PFSK-1 (cell line): ENCODE results near the gene UHRF2.

ENCODE experiments used
- FOXP2 ChIP-seq: optimal IDR thresholded peaks from 2 replicates; pipeline ENCODE3; 2011; ENCODE audit warnings: borderline replicate concordance, control low read depth, inconsistent platforms; ENCODE audit not compliant: insufficient read depth; ENCODE audit errors: extremely low read length, extremely low read depth
- POLR2AphosphoS5 ChIP-seq: IDR thresholded peaks from 2 replicates; pipeline ENCODE4 v1.6.1; 2012; ENCODE audit warnings: low read depth, mild to moderate bottlenecking, control low read depth, low read length, moderate library complexity
- REST ChIP-seq, 2 experiments: IDR thresholded peaks; 2 replicates each; pipeline versions ENCODE4 v1.6.1 to v1.8.0; 2011 to 2012; ENCODE audit warnings: low read depth in 2 of 2, low read length in 2 of 2, control low read depth in 1 of 2, inconsistent platforms in 1 of 2, mild to moderate bottlenecking in 1 of 2, moderate library complexity in 1 of 2; ENCODE audit not compliant: insufficient read depth in 1 of 2
- SIN3A ChIP-seq: IDR thresholded peaks from 2 replicates; pipeline ENCODE4 v1.6.1; 2012; ENCODE audit warnings: mild to moderate bottlenecking, low read length, moderate library complexity, borderline replicate concordance; ENCODE audit not compliant: insufficient read depth
- TAF1 ChIP-seq: IDR thresholded peaks from 2 replicates; pipeline ENCODE4 v1.6.1; 2012; ENCODE audit warnings: low read length, control low read depth, borderline replicate concordance; ENCODE audit not compliant: insufficient read depth

The UHRF2 gene

GRCh38 chr9:6450641-6451375, 37.8 kb downstream of the UHRF2 start:
- TF ChIP-seq FOXP2 (no peak), TAF1 (no peak), REST (IDR thresholded peaks at IDR 0.05; ENCODE audit: insufficient read depth in 1 of 2, low read depth in 2 of 2, low read length in 2 of 2) (no peak), POLR2AphosphoS5 (no peak), SIN3A (no peak)

- TF ChIP-seq POLR2AphosphoS5 = no peak
Measured at GRCh38 chr9:6459718-6460117, 46.7 kb downstream of the UHRF2 start.

- TF ChIP-seq REST (IDR thresholded peaks at IDR 0.05; ENCODE audit: insufficient read depth in 1 of 2, low read depth in 2 of 2, low read length in 2 of 2) (no peak), POLR2AphosphoS5 (no peak), FOXP2 (no peak), SIN3A (no peak), TAF1 (no peak)
Measured at GRCh38 chr9:6460189-6460768, 47.3 kb downstream of the UHRF2 start.

- TF ChIP-seq SIN3A (no peak), REST (IDR thresholded peaks at IDR 0.05; ENCODE audit: insufficient read depth in 1 of 2, low read depth in 2 of 2, low read length in 2 of 2) (no peak), FOXP2 (no peak), TAF1 (no peak), POLR2AphosphoS5 (no peak)
Measured at GRCh38 chr9:6461619-6462018, 48.6 kb downstream of the UHRF2 start.

- TF ChIP-seq POLR2AphosphoS5 = no peak
- TF ChIP-seq FOXP2 = no peak
- no peak for TF ChIP-seq SIN3A
- no peak for TF ChIP-seq REST (IDR thresholded peaks at IDR 0.05; ENCODE audit: insufficient read depth in 1 of 2, low read depth in 2 of 2, low read length in 2 of 2)
- TF ChIP-seq TAF1 = no peak
Measured at GRCh38 chr9:6467006-6467625, 54.1 kb downstream of the UHRF2 start.
